ENCODE data around the gene CCDC184.

The CCDC184 gene

GRCh38 chr12:48160046-48160445 lies 23.4 kb upstream of the CCDC184 start:
- H3F3A ChIP-seq (ENCODE audit: insufficient read depth, low read length) = no peaks in the 10 kb centered on the region
- H3K27ac ChIP-seq (ENCODE audit: low read length) = no peak overlapping the region
- H3K4me3 ChIP-seq (ENCODE audit: low read length) = no peak overlapping the region
- no peak overlapping the region for H3K4me2 ChIP-seq (ENCODE audit: low read depth, low read length)
- H3K79me2 ChIP-seq (ENCODE audit: low read length) = peaks cover 18% of the 10 kb centered on the region
- no peaks in the 10 kb centered on the region for H3K36me3 ChIP-seq (replicated peaks; ENCODE audit: insufficient read depth, low read length)
- H3K27me3 ChIP-seq (replicated peaks; ENCODE audit: insufficient read depth, low read length) = no peaks in the 10 kb centered on the region
- H3K9me2 ChIP-seq (replicated peaks; ENCODE audit: insufficient read depth, low read length) = no peaks in the 10 kb centered on the region
- no peaks in the 10 kb centered on the region for H3K9me3 ChIP-seq (replicated peaks; ENCODE audit: insufficient read depth, low read length)
- H3K9ac ChIP-seq (ENCODE audit: low read length) = no peak overlapping the region
- H3K4me1 ChIP-seq (ENCODE audit: low read length) = peaks cover 5% of the 10 kb centered on the region
- H4K20me1 ChIP-seq (ENCODE audit: insufficient read depth, low read length) = no peaks in the 10 kb centered on the region
- TF ChIP-seq EZH2 (optimal IDR thresholded peaks at IDR 0.05; ENCODE audit: low read depth, low read length) (no peak), CTCF (IDR thresholded peaks at IDR 0.05; ENCODE audit: low read length) (no peak), EZH2phosphoT487 (IDR thresholded peaks at IDR 0.05; ENCODE audit: low read length) (no peak)
- no peak overlapping the region for H2AFZ ChIP-seq (ENCODE audit: low read length)
- no peak for DNase-seq

GRCh38 chr12:48160807-48161206 lies 22.6 kb upstream of the CCDC184 start:
- Histone ChIP-seq H4K20me1 (ENCODE audit: insufficient read depth, low read length) (no peaks in the 10 kb centered on the region), H3K9me3 (replicated peaks; ENCODE audit: insufficient read depth, low read length) (no peaks in the 10 kb centered on the region), H3K9me2 (replicated peaks; ENCODE audit: insufficient read depth, low read length) (no peaks in the 10 kb centered on the region), H3K4me2 (ENCODE audit: low read depth, low read length) (no peak overlapping the region), H3K4me1 (ENCODE audit: low read length) (peaks cover 5% of the 10 kb centered on the region), H3K79me2 (ENCODE audit: low read length) (peaks cover 14% of the 10 kb centered on the region), H3K4me3 (ENCODE audit: low read length) (no peak overlapping the region), H3K27ac (ENCODE audit: low read length) (no peak overlapping the region), H3K36me3 (replicated peaks; ENCODE audit: insufficient read depth, low read length) (no peaks in the 10 kb centered on the region), H3K27me3 (replicated peaks; ENCODE audit: insufficient read depth, low read length) (no peaks in the 10 kb centered on the region), H3K9ac (ENCODE audit: low read length) (no peak overlapping the region), H3F3A (ENCODE audit: insufficient read depth, low read length) (no peaks in the 10 kb centered on the region), H2AFZ (ENCODE audit: low read length) (no peak overlapping the region)
- DNase-seq = no peak
- TF ChIP-seq EZH2phosphoT487 (IDR thresholded peaks at IDR 0.05; ENCODE audit: low read length) (no peak), CTCF (IDR thresholded peaks at IDR 0.05; ENCODE audit: low read length) (no peak), EZH2 (optimal IDR thresholded peaks at IDR 0.05; ENCODE audit: low read depth, low read length) (no peak)

- H2AFZ ChIP-seq (ENCODE audit: low read length) = no peak overlapping the region
- H3K9ac ChIP-seq (ENCODE audit: low read length) = no peak overlapping the region
Measured at GRCh38 chr12:48163150-48163747, 20.2 kb upstream of the CCDC184 start.

More at GRCh38 chr12:48163150-48163747, 20.2 kb upstream of the CCDC184 start:
- Histone ChIP-seq H3K4me1 (ENCODE audit: low read length) (no peaks in the 10 kb centered on the region), H3K9me3 (replicated peaks; ENCODE audit: insufficient read depth, low read length) (no peaks in the 10 kb centered on the region), H3K4me2 (ENCODE audit: low read depth, low read length) (no peak overlapping the region), H3K9me2 (replicated peaks; ENCODE audit: insufficient read depth, low read length) (no peaks in the 10 kb centered on the region), H3K36me3 (replicated peaks; ENCODE audit: insufficient read depth, low read length) (no peaks in the 10 kb centered on the region), H3K4me3 (ENCODE audit: low read length) (no peak overlapping the region), H3K79me2 (ENCODE audit: low read length) (no peaks in the 10 kb centered on the region), H3K27me3 (replicated peaks; ENCODE audit: insufficient read depth, low read length) (no peaks in the 10 kb centered on the region), H4K20me1 (ENCODE audit: insufficient read depth, low read length) (no peaks in the 10 kb centered on the region), H3F3A (ENCODE audit: insufficient read depth, low read length) (no peaks in the 10 kb centered on the region), H3K27ac (ENCODE audit: low read length) (no peak overlapping the region)
- TF ChIP-seq EZH2phosphoT487 (IDR thresholded peaks at IDR 0.05; ENCODE audit: low read length) (no peak), CTCF (IDR thresholded peaks at IDR 0.05; ENCODE audit: low read length) (no peak), EZH2 (optimal IDR thresholded peaks at IDR 0.05; ENCODE audit: low read depth, low read length) (no peak)
- DNase-seq = no peak
